CD4-positive, alpha-beta T cell (primary cell): ENCODE results near the gene RAET1L. TPM values are rescaled to one million over a fixed set of nuclear protein-coding genes. Genes with fewer than 3 reads are reported as not detected.

Experiments
- ATAC-seq: fragments of 200-7000 bp; cut with Tn5 transposase; one replicate; pipeline ENCODE4 v1.10.0; 2022; ENCODE audit warnings: mild to moderate bottlenecking; ENCODE audit not compliant: poor library complexity
- CTCF ChIA-PET: fragments of 350-600 bp; sonication (Branson Sonifier 250); formaldehyde crosslinking; loops from one replicate; lab custom pipeline; 2021; ENCODE audit warnings: antibody characterized with exemption, inconsistent platforms; lab: Charles Lee
- POLR2A ChIA-PET: fragments of 350-600 bp; sonication (Branson Sonifier 250); formaldehyde crosslinking; loops from one replicate; lab custom pipeline; 2021; ENCODE audit warnings: antibody characterized with exemption, inconsistent platforms; lab: Charles Lee
- DNase-seq, 14 experiments: peaks; one replicate each; pipeline ENCODE4 v3.0.0-alpha.2; 2013 to 2020; ENCODE audit warnings: mixed read lengths in 2 of 14
- H3K27ac ChIP-seq, 2 donors: one replicate each; pipeline versions ENCODE4 v1.5.1 to v1.7.0; 2013; ENCODE audit warnings: low read length in 2 of 2, low read depth in 1 of 2, mild to moderate bottlenecking in 1 of 2
- H3K27me3 ChIP-seq, 2 experiments: 1 replicate in 1 of 2; 2 replicates in 1 of 2; pipeline versions ENCODE4 v1.6.1 to v1.7.0; 2013; ENCODE audit warnings: low read length in 2 of 2, control low read depth in 1 of 2, mild to moderate bottlenecking in 1 of 2, moderate library complexity in 1 of 2; ENCODE audit not compliant: insufficient read depth in 2 of 2, control insufficient read depth in 1 of 2
- H3K36me3 ChIP-seq: one replicate; pipeline ENCODE4 v1.6.1; 2013; ENCODE audit warnings: low read length, control low read depth; ENCODE audit not compliant: insufficient read depth
- H3K4me1 ChIP-seq: one replicate; pipeline ENCODE4 v1.6.1; 2013; ENCODE audit warnings: low read length, control low read depth; ENCODE audit not compliant: insufficient read depth
- H3K4me3 ChIP-seq: one replicate; pipeline ENCODE4 v1.5.1; 2013; ENCODE audit warnings: mild to moderate bottlenecking, low read length, moderate library complexity
- H3K9me3 ChIP-seq, 2 experiments: 1 replicate in 1 of 2; 2 replicates in 1 of 2; pipeline versions ENCODE4 v1.6.1 to v1.7.0; 2013; ENCODE audit warnings: low read length in 2 of 2, mild to moderate bottlenecking in 2 of 2, control low read depth in 1 of 2, moderate library complexity in 1 of 2; ENCODE audit not compliant: control insufficient read depth in 1 of 2, insufficient read depth in 1 of 2
- H3K27ac Mint-ChIP-seq: one replicate; pipeline ENCODE4 v1.8.0; 2020; ENCODE audit warnings: mixed read lengths
- H3K27me3 Mint-ChIP-seq: one replicate; pipeline ENCODE4 v1.8.0; 2021; ENCODE audit warnings: mixed read lengths
- H3K36me3 Mint-ChIP-seq: one replicate; pipeline ENCODE4 v1.8.0; 2021; ENCODE audit warnings: low read depth, mixed read lengths
- H3K4me1 Mint-ChIP-seq: one replicate; pipeline ENCODE4 v1.8.0; 2021; ENCODE audit warnings: low read depth, mixed read lengths
- H3K4me3 Mint-ChIP-seq: one replicate; pipeline ENCODE4 v1.8.0; 2020; ENCODE audit warnings: mild to moderate bottlenecking, mixed read lengths
- H3K9me3 Mint-ChIP-seq: one replicate; pipeline ENCODE4 v1.8.0; 2020; ENCODE audit warnings: mixed read lengths
- CTCF ChIP-seq: fragments of 200-600 bp; IDR thresholded peaks from one replicate; pipeline ENCODE4 v1.8.0; 2022; ENCODE audit warnings: antibody characterized with exemption, mild to moderate bottlenecking
- intact Hi-C, 2 experiments: fragments of 100-400 bp; cut with DNase I in 1 of 2; cut with micrococcal nuclease in 1 of 2; formaldehyde crosslinking; loops; one replicate each; pipeline versions ENCODE4 v1.15.1 to v1.9.0; 2023 to 2025; cut with DNase I, micrococcal nuclease
- total RNA-seq, 174 experiments: library from RNA in 2 of 174; stranded (reverse) in 2 of 174; gene quantifications; one replicate each; pipeline ENCODE4 v1.2.3 and lab custom pipeline; 2021 to 2026

The RAET1L gene
- total RNA-seq, 2 experiments from 2014 or later, result not detected

GRCh38 chr6:150055131-150055530, 29.8 kb upstream of the RAET1L start:
- Histone ChIP-seq H3K27ac (no peak overlapping the region), H3K27me3 (peaks cover 33 to 35% of the 10 kb centered on the region in 2 experiments), H3K4me1 (peaks cover 7% of the 10 kb centered on the region), H3K36me3 (no peaks in the 10 kb centered on the region), H3K4me3 (no peak overlapping the region), H3K9me3 (peaks cover 0 to 4% of the 10 kb centered on the region in 2 experiments)
- CTCF ChIA-PET, result interaction anchor here (1.1 kb wide), 1 partner anchor 16 kb away, joined by 3 read pairs; no protein-coding TSS in a partner anchor
- no peak overlapping the region for H3K27ac Mint-ChIP-seq
- no peak for TF ChIP-seq CTCF
- no peak for ATAC-seq
- H3K4me3 Mint-ChIP-seq, result no peak overlapping the region
- intact Hi-C loops, result no loop called here
- POLR2A ChIA-PET, result interaction anchor here (0.8 kb wide), 1 partner anchor 24 kb away, joined by 3 read pairs; no protein-coding TSS in a partner anchor
- H3K27me3 Mint-ChIP-seq, result peaks cover 84% of the 10 kb centered on the region
- no peaks in the 10 kb centered on the region for H3K36me3 Mint-ChIP-seq
- no peaks in the 10 kb centered on the region for H3K9me3 Mint-ChIP-seq
- no peak for DNase-seq
- H3K4me1 Mint-ChIP-seq, result peaks cover 7% of the 10 kb centered on the region

- Histone ChIP-seq H3K27ac (no peak overlapping the region), H3K27me3 (peaks cover 33 to 38% of the 10 kb centered on the region in 2 experiments), H3K36me3 (no peaks in the 10 kb centered on the region), H3K9me3 (peaks cover 0 to 4% of the 10 kb centered on the region in 2 experiments), H3K4me1 (no peaks in the 10 kb centered on the region), H3K4me3 (no peak overlapping the region)
- Mint-ChIP-seq H3K4me3 (no peak overlapping the region), H3K9me3 (no peaks in the 10 kb centered on the region), H3K4me1 (no peaks in the 10 kb centered on the region), H3K27me3 (peaks cover 75% of the 10 kb centered on the region), H3K27ac (no peak overlapping the region), H3K36me3 (no peaks in the 10 kb centered on the region)
- ATAC-seq, result no peak
- no peak for DNase-seq
- intact Hi-C loops, result no loop called here
- no peak for TF ChIP-seq CTCF
- POLR2A ChIA-PET, result no interaction called here
- CTCF ChIA-PET, result no interaction called here
Measured at GRCh38 chr6:150053450-150053849, 28.1 kb upstream of the RAET1L start.

GRCh38 chr6:150050846-150051245, 25.5 kb upstream of the RAET1L start:
- no peak overlapping the region for H3K4me3 Mint-ChIP-seq
- Histone ChIP-seq H3K9me3 (peaks cover 0 to 4% of the 10 kb centered on the region in 2 experiments), H3K4me3 (no peak overlapping the region), H3K27ac (no peak overlapping the region), H3K27me3 (peaks cover 25 to 36% of the 10 kb centered on the region in 2 experiments), H3K36me3 (no peaks in the 10 kb centered on the region), H3K4me1 (no peaks in the 10 kb centered on the region)
- ChIA-PET CTCF (no interaction called here), POLR2A (no interaction called here)
- H3K4me1 Mint-ChIP-seq, result peaks cover 6% of the 10 kb centered on the region
- H3K27me3 Mint-ChIP-seq, result peaks cover 78% of the 10 kb centered on the region
- no peaks in the 10 kb centered on the region for H3K9me3 Mint-ChIP-seq
- DNase-seq, result no peak
- H3K27ac Mint-ChIP-seq, result no peak overlapping the region
- no peaks in the 10 kb centered on the region for H3K36me3 Mint-ChIP-seq
- intact Hi-C loops, result no loop called here
- ATAC-seq, result no peak
- TF ChIP-seq CTCF, result no peak
